SIG-M5 (cell line): ENCODE measurements around the gene ARSB.
"Not testable (repeated sequence)": the region's sequence is repeated elsewhere in the genome, so short reads cannot be mapped to it uniquely, and the experiment has no call there.

Source experiments
- DNase-seq: peaks from one replicate; lab custom pipeline; 2025; lab: John Stamatoyannopoulos, UW

ARSB gene

GRCh38 chr5:78750281-78750680 is 234.8 kb downstream of the ARSB start:
- DNase-seq, result no peak

- no peak for DNase-seq
Observed at GRCh38 chr5:78747705-78748359, 237.3 kb downstream of the ARSB start.

- no peak for DNase-seq
Observed at GRCh38 chr5:78747055-78747454, 238.1 kb downstream of the ARSB start.

- DNase-seq, result no peak
Observed at GRCh38 chr5:78746021-78746770, 238.9 kb downstream of the ARSB start.

- no peak for DNase-seq
Observed at GRCh38 chr5:78744951-78745534, 240.1 kb downstream of the ARSB start.

GRCh38 chr5:78741019-78741418 is 244.1 kb downstream of the ARSB start:
- DNase-seq, result no peak

GRCh38 chr5:78738693-78739300 is 246.3 kb downstream of the ARSB start:
- no peak for DNase-seq

- DNase-seq, result no peak
Observed at GRCh38 chr5:78738104-78738503, 247.0 kb downstream of the ARSB start.

GRCh38 chr5:78735834-78736463 is 249.2 kb downstream of the ARSB start:
- DNase-seq, result no peak

GRCh38 chr5:78734950-78735349 is 250.2 kb downstream of the ARSB start:
- no peak for DNase-seq

- DNase-seq, result no peak
Observed at GRCh38 chr5:78734094-78734845, 250.8 kb downstream of the ARSB start.

- DNase-seq, result not testable (repeated sequence)
Observed at GRCh38 chr5:78732721-78733120, 252.4 kb downstream of the ARSB start.

GRCh38 chr5:78731884-78732283 is 253.2 kb downstream of the ARSB start:
- no peak for DNase-seq

GRCh38 chr5:78730300-78731094 is 254.6 kb downstream of the ARSB start:
- no peak for DNase-seq

- DNase-seq, result no peak
Observed at GRCh38 chr5:78727786-78728761, 257.0 kb downstream of the ARSB start.
